HG03103 (cell line): ENCODE measurements around the gene CETN3.
"Not testable (repeated sequence)": the region's sequence is repeated elsewhere in the genome, so short reads cannot be mapped to it uniquely, and the experiment has no call there.

Source experiments
- ATAC-seq: cut with Tn5 transposase; IDR thresholded peaks from one replicate; pipeline ENCODE4 v1.9.1; 2021; ENCODE audit warnings: low read depth; ENCODE audit not compliant: unreplicated experiment

CETN3 gene

GRCh38 chr5:90384389-90384788 lies 25.2 kb downstream of the CETN3 start:
- ATAC-seq = no peak

- ATAC-seq = no peak
Observed at GRCh38 chr5:90383903-90384302, 25.7 kb downstream of the CETN3 start.

- no peak for ATAC-seq
Observed at GRCh38 chr5:90381213-90381929, 28.2 kb downstream of the CETN3 start.

GRCh38 chr5:90379652-90380051 lies 29.9 kb downstream of the CETN3 start:
- ATAC-seq = no peak

GRCh38 chr5:90378752-90379151 lies 30.8 kb downstream of the CETN3 start:
- no peak for ATAC-seq

GRCh38 chr5:90371269-90371668 lies 38.3 kb downstream of the CETN3 start:
- ATAC-seq = not testable (repeated sequence)

- no peak for ATAC-seq
Observed at GRCh38 chr5:90368454-90369246, 40.9 kb downstream of the CETN3 start.

GRCh38 chr5:90367879-90368278 lies 41.7 kb downstream of the CETN3 start:
- no peak for ATAC-seq

GRCh38 chr5:90366948-90367347 lies 42.6 kb downstream of the CETN3 start:
- no peak for ATAC-seq

GRCh38 chr5:90365328-90365727 lies 44.2 kb downstream of the CETN3 start:
- ATAC-seq = no peak

GRCh38 chr5:90359073-90359920 lies 50.3 kb downstream of the CETN3 start:
- ATAC-seq = no peak

GRCh38 chr5:90356622-90357021 lies 52.9 kb downstream of the CETN3 start:
- no peak for ATAC-seq

- ATAC-seq = no peak
Observed at GRCh38 chr5:90356176-90356575, 53.4 kb downstream of the CETN3 start.

GRCh38 chr5:90355635-90356034 lies 53.9 kb downstream of the CETN3 start:
- ATAC-seq = no peak

GRCh38 chr5:90353254-90353653 lies 56.3 kb downstream of the CETN3 start:
- ATAC-seq = no peak

GRCh38 chr5:90351101-90351500 lies 58.5 kb downstream of the CETN3 start:
- ATAC-seq = no peak

- peak; percentile 59 for ATAC-seq
Observed at GRCh38 chr5:90347462-90347861, 62.1 kb downstream of the CETN3 start.

GRCh38 chr5:90345684-90346083 lies 63.9 kb downstream of the CETN3 start:
- no peak for ATAC-seq

- ATAC-seq = no peak
Observed at GRCh38 chr5:90344689-90345088, 64.9 kb downstream of the CETN3 start.

GRCh38 chr5:90343731-90344130 lies 65.8 kb downstream of the CETN3 start:
- ATAC-seq = not testable (repeated sequence)

GRCh38 chr5:90342576-90342975 lies 67.0 kb downstream of the CETN3 start:
- no peak for ATAC-seq
